GM18511 (cell line): ENCODE results near the gene ADSS1.

Experiments
- ATAC-seq: cut with Tn5 transposase; IDR thresholded peaks from one replicate; pipeline ENCODE4 v1.9.1; 2021; ENCODE audit warnings: mild to moderate bottlenecking, moderate library complexity; ENCODE audit not compliant: unreplicated experiment

The ADSS1 gene

DNA sequence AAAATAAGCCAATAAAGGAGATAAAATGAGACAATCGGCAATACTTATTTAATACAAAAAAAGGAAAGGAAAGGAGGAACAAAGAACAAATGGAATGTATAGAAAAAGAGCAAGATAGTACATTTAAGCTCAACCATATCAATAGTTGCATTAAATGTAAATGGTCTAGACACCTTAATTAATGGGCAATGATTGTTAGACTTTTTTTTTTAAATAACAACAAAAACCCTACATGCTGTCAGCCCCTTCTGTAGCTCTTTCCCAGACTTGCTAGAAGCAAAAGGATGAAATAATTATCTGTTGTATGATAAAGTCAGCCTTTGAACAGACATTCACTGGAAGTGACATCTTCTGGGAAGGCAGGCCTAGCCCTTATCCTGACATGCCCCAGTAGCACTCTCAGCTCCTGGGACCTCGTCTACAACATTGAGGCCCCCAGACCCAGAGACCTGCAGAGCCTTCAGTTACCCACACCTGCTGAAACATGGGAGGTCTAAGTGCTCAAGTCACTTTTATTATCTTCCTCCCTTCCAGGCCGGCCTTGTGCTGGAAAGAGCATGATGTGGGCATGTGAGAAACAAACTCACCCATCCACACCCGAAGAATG is 42.3 kb downstream of the ADSS1 start:
- no peak for ATAC-seq

DNA sequence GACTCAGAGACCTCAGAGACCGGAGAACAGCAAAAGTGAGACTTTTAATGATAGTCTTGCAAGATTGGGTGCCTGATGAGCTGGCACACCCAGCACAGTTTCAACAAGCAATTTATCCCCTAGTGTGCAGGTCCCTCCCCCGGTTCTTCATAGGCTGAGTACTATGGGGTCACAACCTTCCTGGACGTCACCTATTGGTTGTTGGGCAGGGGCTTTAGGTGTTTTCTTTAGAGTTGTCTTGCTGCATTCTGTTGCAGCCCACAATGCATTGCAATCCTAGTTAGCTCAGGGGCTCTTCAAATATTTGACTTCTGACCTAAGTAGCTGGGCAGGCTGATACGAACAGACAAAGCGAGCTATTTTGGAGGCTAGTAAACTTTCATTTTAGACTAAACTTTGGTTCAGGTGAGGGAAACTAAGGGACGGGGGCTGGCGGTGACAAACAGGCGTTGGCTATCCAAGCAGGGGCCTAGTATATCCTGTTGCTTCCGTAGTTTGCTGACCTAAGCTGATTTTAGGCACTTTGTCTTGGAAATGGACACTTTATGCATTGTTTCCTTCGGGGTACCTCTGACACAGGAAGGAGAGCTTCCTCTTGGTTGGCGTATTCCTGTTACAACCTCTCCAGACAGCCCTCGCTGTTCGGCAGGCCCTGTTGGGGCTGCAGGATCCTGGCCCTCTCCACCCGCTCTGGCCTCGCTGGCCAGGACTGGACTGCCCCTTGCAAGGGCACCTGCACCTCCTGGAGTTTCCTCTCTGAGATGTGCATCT is 43.0 kb downstream of the ADSS1 start:
- ATAC-seq, result no peak

- ATAC-seq, result no peak
Measured at GRCh38 chr14:104767634-104767918, 43.5 kb downstream of the ADSS1 start.

GRCh38 chr14:104768437-104769323 is 44.7 kb downstream of the ADSS1 start:
- ATAC-seq, result peak; percentile 80

- no peak for ATAC-seq
Measured at GRCh38 chr14:104769324-104770071, 45.5 kb downstream of the ADSS1 start.

GRCh38 chr14:104770072-104770579 is 46.1 kb downstream of the ADSS1 start:
- ATAC-seq, result no peak

DNA sequence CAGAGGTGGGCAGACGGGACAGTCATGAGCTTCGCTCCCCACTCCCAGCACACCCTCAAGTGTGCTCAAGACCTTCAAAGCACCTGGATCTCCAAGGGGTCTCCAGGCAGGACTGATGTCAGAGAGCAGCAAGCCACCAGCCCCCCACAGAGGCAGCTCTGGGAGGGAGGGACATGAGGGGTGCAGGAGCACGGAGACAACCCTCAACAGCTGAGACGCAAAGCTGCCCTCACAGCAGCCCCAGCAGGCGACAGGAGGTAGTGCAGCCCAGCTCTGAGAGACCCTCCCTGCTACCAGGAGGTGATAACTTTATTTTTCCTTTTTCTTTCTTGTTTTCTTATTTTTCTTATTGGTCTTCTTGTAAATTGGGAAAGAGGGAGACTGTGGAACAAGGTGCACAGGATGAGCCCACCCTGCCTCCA is 46.8 kb downstream of the ADSS1 start:
- no peak for ATAC-seq

DNA sequence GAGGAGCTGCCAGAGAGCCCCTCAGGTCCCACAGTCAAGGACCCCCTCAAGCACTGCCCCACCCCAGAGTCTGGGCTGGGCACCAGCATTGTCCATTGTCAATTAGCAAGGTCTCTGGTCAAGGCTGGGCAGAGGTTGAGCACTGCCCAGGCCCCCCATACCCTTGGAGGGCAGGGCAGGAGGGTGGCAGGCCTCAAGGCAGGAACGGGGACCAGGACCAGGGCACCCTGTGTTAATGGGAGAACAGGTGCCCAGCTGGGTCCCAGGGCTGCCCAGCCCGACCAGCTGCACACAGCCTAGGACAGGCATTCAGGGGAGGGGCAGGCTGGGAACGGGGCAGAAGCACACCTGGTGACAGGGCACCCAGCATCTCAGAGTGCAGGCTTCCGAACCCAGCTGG is 47.3 kb downstream of the ADSS1 start:
- no peak for ATAC-seq

- ATAC-seq, result no peak
Measured at GRCh38 chr14:104771918-104772706, 48.1 kb downstream of the ADSS1 start.

DNA sequence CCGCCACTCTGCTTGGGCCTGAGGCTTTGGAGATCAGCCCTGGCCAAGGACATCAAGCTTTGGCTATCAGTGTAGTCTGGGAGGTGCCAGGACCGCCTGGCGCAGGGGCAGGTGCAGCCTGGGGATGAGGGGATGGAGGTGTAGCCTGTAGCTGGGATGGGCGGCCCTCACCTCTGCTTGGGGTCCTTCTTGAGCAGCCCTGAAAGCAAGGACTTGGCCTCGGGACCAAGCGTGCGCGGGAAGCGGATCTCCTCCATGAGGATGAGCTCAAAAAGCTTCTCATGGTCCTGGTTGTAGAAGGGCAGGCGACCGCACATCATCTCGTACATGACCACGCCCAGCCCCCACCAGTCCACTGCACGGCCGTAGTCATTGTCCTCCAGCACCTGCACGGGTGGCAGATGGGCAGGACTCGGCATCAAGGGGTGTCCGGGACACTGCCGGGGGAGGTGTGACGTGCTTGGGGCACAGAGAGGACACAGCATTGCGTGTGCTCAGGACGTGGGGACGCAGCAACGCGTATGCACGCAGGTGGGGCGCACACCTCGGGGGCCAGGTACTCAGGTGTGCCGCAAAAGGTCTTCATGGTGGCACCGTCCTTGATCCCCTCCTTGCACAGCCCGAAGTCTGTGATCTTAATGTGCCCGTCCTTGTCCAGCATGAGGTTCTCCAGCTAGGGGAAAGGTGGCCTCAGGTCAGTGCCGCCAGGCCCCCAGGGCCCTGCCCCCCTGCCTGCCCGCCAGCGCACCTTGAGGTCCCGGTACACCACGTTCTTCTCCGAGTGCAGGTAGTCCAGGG is 48.9 kb downstream of the ADSS1 start:
- no peak for ATAC-seq

DNA sequence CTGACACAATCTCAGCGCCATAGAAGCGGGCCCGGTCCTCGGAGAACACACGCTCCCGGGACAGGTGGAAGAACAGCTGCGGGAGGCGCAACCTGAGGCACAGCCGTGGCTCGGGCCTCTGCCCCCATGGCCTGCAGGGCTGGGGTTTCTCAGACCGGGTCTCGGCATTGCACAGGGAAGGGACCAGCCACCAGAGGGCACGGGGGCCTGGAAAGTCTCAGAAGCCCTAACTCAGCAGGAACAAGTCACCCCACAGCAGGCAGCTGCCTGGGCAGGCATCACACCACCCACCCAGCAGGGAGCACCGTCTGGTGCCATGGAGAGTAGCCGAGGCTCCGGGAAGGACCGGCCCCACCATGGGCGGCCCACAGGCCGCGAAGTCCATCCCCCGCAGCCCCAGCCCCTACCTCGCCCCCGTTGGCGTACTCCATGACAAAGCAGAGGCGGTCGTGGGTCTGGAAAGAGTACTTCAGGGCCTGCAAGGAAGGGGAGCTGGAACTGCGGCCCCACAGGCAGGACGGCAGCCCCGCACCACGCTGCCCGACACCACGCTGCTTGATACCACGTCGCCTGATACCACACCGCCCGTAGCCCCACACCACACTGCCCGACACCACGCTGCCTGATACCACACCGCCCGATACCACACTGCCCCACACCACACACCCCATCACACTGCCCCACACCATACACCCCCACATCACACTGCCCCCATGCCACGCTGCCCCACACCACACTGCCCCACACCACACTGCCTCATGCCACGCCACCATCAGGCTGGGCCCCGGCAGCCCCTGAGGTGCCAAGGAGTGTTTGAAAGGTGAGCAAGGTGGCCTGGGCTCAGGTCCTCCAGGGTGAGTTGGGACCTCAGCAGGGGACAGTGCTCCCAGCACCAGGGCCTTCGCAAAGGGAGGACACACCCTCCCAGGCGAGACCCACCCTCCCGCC is 49.8 kb downstream of the ADSS1 start:
- ATAC-seq, result no peak

DNA sequence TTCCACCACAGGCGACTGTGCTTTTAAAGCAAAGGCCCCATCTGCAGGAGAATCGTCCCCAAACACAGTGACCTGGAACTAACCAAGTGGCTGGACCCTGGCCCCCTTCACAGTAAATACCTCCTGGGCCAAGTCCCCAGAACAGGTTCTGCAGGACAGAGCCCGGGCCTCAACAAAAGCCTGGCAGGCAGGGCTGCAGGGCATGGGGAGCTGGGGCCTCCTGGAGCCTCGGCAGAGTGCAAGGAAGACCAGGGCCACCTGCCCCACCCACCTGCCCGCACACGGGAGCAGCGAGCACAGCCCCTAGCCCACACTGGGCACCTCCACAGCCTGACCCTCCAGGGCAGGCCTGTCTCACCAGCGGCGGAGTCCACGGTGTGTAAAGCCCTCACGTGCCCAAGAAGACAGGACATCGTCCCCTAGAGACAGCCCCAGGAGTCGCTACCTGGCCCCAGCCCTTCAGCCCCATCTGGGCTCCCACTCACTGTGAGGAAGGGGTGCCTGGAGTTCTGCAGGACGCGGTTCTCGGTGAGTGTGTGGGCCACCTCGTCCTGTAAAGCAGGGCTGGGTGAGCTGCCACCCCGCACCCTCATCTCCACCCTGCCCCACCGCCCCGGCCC is 50.5 kb downstream of the ADSS1 start:
- no peak for ATAC-seq

GRCh38 chr14:104775073-104775489 is 51.1 kb downstream of the ADSS1 start:
- ATAC-seq, result no peak

DNA sequence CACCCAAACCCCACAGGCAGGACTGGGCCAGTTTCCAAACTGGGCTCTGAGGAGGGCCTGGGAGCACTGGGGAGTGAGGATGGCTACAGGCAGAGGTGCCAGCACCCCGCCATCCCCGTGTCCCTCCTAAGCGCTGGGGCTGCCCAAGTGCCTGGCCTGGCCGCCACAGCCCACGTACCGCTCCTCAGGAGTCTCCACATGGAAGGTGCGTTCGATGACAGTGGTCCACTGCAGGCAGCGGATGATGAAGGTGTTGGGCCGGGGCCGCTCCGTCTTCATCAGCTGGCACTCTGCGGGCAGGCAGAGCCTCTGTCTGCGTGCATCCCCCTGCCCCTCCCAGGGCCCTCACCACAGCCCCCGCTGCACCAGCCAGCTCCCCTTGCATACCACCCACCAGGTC is 52.5 kb downstream of the ADSS1 start:
- ATAC-seq, result no peak

GRCh38 chr14:104776961-104777807 is 53.2 kb downstream of the ADSS1 start:
- no peak for ATAC-seq

GRCh38 chr14:104777808-104778249 is 53.8 kb downstream of the ADSS1 start:
- ATAC-seq, result no peak
